ENCODE results near the gene ZNF407.
"Not testable (repeated sequence)": the region's sequence is repeated elsewhere in the genome, so short reads cannot be mapped to it uniquely, and the experiment has no call there.

The ZNF407 gene

GRCh38 chr18:74971358-74971757, 373.7 kb downstream of the ZNF407 start:
- not testable (repeated sequence) for DNase-seq (ENCODE audit: low read depth)

GRCh38 chr18:74971776-74972175, 374.1 kb downstream of the ZNF407 start:
- DNase-seq (ENCODE audit: low read depth) = not testable (repeated sequence)

GRCh38 chr18:74972354-74972753, 374.7 kb downstream of the ZNF407 start:
- DNase-seq (ENCODE audit: low read depth) = no peak

GRCh38 chr18:74975001-74975400, 377.3 kb downstream of the ZNF407 start:
- DNase-seq (ENCODE audit: low read depth) = no peak

- DNase-seq (ENCODE audit: low read depth) = no peak
These were observed 378.8 kb downstream of the ZNF407 start for GRCh38 chr18:74976331-74976909.

- no peak for DNase-seq (ENCODE audit: low read depth)
These were observed 379.4 kb downstream of the ZNF407 start for GRCh38 chr18:74977041-74977440.

GRCh38 chr18:74980669-74981068, 383.0 kb downstream of the ZNF407 start:
- no peak for DNase-seq (ENCODE audit: low read depth)

GRCh38 chr18:74981476-74981875, 383.8 kb downstream of the ZNF407 start:
- DNase-seq (ENCODE audit: low read depth) = no peak

GRCh38 chr18:74982946-74983635, 385.4 kb downstream of the ZNF407 start:
- DNase-seq (ENCODE audit: low read depth) = no peak

- no peak for DNase-seq (ENCODE audit: low read depth)
These were observed 391.5 kb downstream of the ZNF407 start for GRCh38 chr18:74989134-74989533.

GRCh38 chr18:74990563-74991081, 393.0 kb downstream of the ZNF407 start:
- no peak for DNase-seq (ENCODE audit: low read depth)

- DNase-seq (ENCODE audit: low read depth) = no peak
These were observed 397.1 kb downstream of the ZNF407 start for GRCh38 chr18:74994502-74995418.

- DNase-seq (ENCODE audit: low read depth) = no peak
These were observed 397.7 kb downstream of the ZNF407 start for GRCh38 chr18:74995419-74995736.

GRCh38 chr18:74996055-74996454, 398.4 kb downstream of the ZNF407 start:
- no peak for DNase-seq (ENCODE audit: low read depth)

- DNase-seq (ENCODE audit: low read depth) = no peak
These were observed 399.3 kb downstream of the ZNF407 start for GRCh38 chr18:74996996-74997395.

GRCh38 chr18:75000920-75001319, 403.2 kb downstream of the ZNF407 start:
- DNase-seq (ENCODE audit: low read depth) = no peak

GRCh38 chr18:75003039-75003438, 405.4 kb downstream of the ZNF407 start:
- no peak for DNase-seq (ENCODE audit: low read depth)

- DNase-seq (ENCODE audit: low read depth) = no peak
These were observed 406.4 kb downstream of the ZNF407 start for GRCh38 chr18:75003764-75004690.

- DNase-seq (ENCODE audit: low read depth) = no peak
These were observed 408.0 kb downstream of the ZNF407 start for GRCh38 chr18:75005626-75006025.

- DNase-seq (ENCODE audit: low read depth) = no peak
These were observed 410.5 kb downstream of the ZNF407 start for GRCh38 chr18:75008186-75008585.

- no peak for DNase-seq (ENCODE audit: low read depth)
These were observed 411.6 kb downstream of the ZNF407 start for GRCh38 chr18:75009296-75009695.

- no peak for DNase-seq (ENCODE audit: low read depth)
These were observed 412.2 kb downstream of the ZNF407 start for GRCh38 chr18:75009878-75010277.

All from fibroblast of gingiva (primary cell).